ACHN (cell line): Measurements from ENCODE around the gene CTDSP2.
A peak's percentile ranks its signal among the peaks of the same experiment; 100 is the strongest.

ENCODE experiments used
- DNase-seq: peaks from one replicate; pipeline ENCODE4 v3.0.0-alpha.2; 2015
- in situ Hi-C: cut with HindIII; loops from 2 replicates; pipeline ENCODE4 v1.10.0; 2017; ENCODE audit warnings: low sequenced_read_pairs, low pct_ligation_motif_present, low pct_unique_long_range_greater_than_20kb

Gene CTDSP2

DNA sequence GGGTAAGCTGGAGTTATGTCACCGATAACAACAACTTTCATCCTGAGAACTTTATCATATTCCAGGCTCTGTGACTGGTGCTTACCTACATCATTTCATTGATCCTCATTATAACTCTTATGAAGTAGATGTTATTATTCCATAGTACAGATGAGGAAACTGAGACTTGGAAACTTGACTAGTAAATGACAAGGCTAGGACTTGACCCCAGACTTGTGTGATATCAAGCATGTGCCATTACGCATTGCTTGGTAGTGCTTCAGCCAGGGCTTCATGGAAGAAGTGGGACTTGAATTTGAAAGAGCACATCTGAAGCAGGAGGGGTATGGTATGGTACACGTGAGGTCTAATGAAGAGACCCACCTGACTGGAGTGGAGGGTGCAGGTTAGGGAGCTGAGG, 39.9 kb downstream of the CTDSP2 start:
- in situ Hi-C loops: no loop called here
- DNase-seq: no peak

DNA sequence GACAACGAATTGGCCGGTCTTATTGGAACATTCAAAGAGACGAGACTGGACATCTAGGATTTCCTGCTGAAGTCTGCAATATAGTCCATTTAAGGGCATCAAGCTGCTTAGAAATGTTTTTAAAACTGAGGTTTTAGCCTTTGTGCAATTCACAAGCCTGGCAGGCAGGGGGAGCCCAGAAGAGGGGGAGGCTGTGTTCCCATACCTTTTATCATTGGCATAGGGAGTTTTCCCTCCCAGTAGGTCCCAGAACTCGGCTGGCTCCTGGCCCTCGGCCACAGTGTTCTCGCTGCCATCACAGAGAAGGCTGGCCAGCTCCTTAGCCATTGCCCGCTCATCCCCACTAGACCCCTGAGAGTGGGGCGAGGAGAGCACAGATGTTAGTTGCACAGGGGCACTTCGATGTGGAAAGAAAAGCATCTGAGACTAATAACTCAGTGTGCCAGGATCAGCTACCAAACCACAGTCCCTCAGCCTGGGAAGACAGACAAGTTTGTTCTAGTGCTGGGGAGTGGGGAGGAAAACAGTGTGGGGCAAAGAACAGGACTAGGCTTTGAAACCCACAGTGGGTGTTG, 43.1 kb downstream of the CTDSP2 start:
- in situ Hi-C loops: no loop called here
- DNase-seq: peak; percentile 66

DNA sequence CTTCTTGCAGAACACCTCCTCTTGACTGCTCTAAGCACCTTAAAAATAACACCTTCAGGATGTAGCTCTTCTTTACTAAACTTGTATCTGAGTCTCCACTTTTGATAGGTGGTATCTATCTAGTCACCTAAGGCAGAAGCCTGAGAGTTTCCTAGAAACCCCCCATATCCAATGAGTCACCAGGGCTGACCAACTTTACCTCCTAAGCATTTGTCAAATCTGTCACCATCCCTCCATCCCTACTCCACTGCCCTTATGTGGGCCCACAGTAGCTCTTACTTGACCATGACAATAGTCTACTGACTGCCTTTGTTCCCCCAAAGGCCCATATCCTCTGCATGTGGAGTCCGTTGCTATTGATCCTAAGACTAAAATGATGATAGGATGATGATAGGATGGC, 43.9 kb downstream of the CTDSP2 start:
- in situ Hi-C loops: no loop called here
- DNase-seq: no peak

DNA sequence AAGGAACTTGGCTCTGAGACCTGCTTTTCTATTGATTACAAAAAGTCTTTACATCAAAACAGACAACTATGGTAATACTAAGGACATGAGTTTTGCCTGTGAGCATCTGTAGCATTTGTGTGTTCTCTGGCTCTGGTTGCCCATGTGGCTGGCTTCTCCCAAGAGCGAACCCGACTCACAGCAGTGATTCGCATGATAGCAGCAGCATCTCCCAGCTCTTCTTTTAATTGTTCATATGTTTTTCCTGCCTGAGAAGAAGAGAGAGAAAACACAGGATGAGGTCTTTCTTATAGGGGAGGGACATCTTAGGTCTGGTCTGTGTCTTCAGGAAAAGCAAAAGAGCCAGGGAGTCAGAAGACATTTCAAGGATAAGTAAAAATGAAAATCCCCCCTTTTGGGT, 45.6 kb downstream of the CTDSP2 start:
- no peak for DNase-seq
- in situ Hi-C loops: no loop called here

DNA sequence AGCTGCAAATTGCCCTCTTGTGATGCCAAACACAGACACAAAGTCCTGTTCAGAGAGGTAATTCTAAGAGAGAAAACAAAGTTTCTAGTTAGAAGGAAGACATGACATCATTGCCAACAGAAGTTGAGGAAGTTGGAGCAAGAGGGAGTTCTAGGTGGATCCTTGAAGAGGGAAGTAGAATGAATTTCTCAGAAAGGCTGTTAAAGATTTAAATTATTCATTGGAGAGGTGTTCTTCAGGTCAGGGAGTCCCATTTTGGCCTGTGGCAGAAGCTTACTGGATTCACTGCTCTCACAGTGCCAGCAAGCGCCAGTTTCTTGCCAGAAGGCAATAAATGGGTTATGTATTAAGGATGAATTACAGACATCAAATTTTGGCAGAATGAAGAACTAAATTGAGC, 48.6 kb downstream of the CTDSP2 start:
- DNase-seq: no peak
- in situ Hi-C loops: no loop called here

DNA sequence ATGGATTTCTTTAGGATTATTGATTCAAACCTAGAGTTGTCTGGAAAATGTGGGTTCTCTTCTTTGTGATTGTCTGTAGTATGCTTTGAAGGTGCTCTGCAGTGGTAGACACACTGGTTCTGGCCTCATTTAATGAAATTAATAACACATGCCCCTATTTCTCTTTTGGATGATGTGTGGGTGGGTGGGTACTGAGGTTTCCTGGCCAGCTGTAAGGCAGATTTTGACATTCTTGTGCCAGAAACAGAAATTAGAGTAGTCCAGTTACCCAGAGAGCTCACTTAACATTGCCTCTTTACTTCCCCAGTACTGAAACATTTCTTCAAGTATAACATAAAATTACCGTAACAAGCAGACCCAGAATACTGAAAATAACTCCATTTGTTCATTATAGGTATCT, 49.5 kb downstream of the CTDSP2 start:
- DNase-seq: no peak
- in situ Hi-C loops: no loop called here

DNA sequence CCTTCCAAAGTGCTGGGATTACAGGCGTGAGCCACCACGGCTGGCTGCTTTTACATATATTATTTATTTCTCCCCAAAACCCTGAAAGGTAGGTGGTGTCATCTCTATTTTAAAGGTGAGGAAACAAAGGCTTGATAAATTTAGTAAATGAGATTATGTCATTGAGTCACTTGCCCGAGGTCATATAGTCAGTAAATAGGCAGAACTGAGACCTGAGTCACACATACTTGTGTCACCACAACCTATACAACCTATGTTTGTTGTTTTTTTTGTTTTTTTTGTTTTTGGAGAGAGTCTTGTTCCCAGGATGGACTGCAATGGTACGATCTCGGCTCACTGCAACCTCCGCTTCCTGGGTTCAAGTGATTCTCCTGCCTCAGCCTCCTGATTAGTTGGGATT, 51.2 kb downstream of the CTDSP2 start:
- in situ Hi-C loops: no loop called here
- no peak for DNase-seq

DNA sequence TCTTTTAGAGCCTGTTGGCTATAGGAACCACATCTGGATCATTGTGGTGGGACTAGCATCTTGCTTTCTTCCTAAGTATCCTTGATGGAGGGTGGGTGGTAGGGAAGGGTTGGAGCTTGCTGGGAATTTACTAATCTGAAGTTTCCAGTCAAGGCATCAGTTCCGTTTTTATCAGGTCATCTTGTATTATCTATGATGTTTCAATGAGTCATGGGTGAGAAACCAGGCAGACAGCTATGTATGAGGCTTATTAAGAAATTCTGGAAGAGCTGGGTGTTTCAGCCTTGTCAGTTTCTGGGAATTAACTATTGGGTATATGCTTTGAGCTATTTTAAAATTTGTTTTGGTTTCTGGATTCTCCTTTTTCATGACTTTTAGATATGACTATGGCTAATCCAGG, 52.6 kb downstream of the CTDSP2 start:
- in situ Hi-C loops: no loop called here
- DNase-seq: no peak

DNA sequence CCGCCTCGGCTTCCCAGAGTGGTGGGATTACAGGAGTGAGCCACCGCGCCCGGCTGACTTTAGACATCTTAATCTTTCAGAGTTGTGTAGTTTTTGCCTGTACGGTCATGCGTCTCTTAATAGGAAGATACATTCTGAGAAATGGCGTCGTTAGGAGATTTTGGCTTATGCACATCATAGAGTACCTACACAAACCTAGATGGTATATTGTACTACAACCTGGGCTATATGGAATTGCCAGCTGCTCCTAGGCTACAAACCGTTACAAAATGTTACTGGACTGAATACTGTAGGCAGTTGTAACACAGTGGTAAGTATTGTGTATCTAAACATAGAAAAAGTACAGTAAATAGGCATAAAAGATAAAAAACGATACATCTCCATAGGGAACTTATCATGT, 62.7 kb downstream of the CTDSP2 start:
- in situ Hi-C loops: no loop called here
- DNase-seq: no peak

DNA sequence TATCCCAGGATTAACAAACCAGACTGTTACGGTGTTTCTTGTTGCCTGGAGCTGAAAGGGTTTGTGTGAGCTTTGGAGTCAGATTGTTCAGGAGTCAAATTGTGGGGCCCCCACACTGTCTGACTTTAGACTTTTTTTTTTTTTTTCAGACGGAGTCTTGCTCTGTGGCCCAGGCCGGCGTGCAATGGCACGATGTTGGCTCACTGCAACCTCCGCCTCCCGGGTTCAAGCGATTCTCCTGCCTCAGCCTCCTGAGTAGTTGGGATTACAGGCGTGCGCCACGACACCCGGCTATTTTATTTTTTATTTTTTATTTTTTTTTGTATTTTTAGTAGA, 63.1 kb downstream of the CTDSP2 start:
- DNase-seq: no peak
- in situ Hi-C loops: no loop called here

DNA sequence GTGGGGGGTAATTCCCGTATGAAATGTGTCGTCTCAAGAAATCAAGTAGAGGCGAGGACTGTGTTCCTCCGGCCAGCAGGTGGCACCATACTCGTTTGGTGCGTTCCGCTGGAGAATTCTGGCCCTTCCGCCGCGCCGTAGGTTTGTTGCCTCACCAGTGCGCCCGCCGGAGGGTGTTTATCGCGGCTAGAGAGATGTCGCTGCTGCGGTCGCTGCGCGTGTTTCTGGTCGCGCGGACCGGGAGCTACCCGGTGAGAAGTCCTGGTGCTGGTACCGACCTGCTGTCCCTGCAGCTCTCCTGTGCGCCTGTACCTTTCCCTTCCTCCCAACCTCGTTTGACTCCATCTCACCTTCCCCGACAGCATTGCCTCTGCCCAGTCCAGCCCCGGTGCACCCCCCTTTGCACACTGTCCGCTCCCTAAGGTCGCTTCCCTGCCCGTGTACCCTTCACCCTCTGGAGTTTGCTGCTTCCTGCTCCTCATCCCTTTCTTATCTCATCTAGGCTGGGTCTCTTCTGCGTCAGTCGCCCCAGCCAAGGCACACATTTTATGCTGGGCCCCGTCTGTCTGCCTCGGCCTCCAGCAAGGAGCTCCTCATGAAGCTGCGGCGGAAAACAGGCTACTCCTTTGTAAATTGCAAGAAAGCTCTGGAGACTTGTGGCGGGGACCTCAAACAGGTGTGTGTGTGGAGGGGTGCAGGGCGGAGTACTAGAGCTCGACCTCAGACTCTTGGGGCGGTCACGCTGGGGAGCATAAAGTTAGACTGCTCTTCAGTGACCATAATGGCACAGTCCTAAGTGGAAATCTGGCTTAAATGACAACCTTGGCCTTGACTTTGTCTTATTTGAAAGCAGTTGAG, 63.7 kb downstream of the CTDSP2 start, which contains the start of gene TSFM:
TSFM (plus strand) TSS at position 180 of the 858 bp plus-strand sequence; CDS start at position 195, 15 bp downstream.
- DNase-seq: peak; percentile 98
- in situ Hi-C loops: no loop called here

DNA sequence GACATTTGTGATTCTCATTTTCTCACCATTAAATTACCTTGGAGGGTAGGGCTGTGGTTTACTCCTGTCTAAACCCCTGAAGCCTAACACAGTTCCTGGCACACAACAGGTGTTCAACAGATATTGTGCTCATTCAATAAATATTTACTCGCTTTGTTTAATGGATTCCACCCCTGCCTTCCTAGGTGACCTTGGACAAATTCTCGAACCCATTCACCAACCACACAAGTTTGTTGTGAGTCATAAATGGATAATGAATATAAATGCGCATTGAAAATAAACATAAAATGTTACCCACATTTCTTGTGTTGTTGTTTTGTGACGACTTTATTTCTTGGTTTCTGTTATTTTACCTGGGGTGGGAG, 64.3 kb downstream of the CTDSP2 start:
- DNase-seq: no peak
- in situ Hi-C loops: no loop called here

DNA sequence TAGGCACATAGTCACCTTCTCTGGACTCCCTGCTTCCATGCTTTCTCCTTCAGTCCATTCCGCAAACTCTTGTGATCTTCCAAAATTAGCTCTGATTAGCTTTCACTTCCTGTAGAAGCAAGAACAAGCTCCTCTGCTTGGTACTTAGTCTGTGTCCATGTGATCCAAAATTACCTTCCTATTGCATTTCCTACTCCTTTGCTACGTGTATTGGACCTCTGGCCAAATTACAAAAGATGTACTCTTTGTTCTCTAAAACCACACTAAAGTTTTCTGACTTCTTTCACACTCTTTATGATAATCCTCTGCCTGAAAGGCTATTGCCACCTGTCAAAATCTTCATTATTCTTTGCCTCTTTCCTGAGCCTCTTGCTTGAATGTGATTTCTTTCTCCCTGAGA, 64.7 kb downstream of the CTDSP2 start:
- in situ Hi-C loops: no loop called here
- no peak for DNase-seq

DNA sequence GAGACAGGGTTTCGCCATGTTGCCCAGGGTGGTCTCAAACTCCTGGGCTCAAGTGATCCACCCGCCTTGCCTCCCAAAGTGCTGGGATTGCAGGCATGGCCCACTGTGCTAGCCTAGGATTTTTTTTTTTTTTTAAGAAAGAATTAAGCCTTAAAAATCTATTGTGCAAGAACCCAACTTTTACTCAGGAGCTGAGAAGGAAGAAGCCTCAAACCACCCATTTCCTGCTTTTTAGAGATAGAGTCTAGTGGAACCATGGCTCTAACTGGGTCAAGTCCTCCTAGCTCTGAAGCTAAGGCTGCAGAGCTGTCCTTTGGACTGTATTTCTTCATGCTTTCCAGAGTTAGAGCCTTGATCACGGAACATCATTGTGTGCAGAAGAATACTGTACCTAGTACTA, 65.3 kb downstream of the CTDSP2 start:
- DNase-seq: no peak
- in situ Hi-C loops: no loop called here

DNA sequence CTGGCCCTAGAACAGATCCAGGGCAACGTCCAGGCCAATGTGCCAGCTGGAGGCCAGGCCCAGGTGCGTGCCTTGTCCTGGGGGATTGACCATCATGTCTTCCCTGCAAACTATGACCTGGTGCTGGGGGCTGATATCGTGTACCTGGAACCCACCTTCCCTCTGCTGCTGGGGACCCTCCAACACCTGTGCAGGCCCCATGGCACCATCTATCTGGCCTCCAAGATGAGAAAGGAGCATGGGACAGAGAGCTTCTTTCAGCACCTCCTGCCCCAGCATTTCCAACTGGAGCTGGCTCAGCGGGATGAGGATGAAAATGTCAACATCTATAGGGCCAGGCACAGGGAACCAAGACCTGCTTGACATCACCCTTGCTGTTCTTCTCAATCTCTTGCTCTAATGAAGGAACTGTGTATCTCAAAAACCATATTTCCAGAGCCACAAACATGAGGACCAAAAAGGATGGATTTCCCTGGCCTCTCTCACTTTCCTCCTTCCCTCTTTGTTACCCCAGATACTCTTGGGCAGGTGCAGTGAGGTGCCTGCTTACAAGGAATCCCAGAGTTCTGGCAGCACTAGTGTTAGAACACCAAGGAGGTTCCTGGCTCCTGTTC, 66.1 kb downstream of the CTDSP2 start:
- DNase-seq: no peak
- in situ Hi-C loops: no loop called here

DNA sequence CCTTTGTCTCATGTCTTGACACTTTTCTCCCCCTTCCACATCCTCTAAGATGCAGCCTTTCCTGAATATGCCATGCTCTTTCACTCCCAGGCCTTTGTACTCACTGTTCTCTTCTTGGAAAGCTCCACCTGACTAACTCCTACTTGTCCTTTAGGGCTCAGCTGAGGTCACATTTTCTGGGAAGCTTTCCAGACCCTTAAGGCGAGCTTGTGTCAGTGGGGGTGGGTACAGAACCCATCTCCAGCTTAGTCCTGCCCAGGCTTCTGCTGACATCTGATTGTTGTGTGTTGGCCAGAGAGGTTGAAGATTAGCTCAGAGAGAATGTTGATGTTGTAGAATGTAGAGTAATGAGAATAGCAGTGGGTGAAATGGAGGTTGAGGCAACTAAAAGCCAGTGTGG, 66.8 kb downstream of the CTDSP2 start:
- in situ Hi-C loops: no loop called here
- no peak for DNase-seq

DNA sequence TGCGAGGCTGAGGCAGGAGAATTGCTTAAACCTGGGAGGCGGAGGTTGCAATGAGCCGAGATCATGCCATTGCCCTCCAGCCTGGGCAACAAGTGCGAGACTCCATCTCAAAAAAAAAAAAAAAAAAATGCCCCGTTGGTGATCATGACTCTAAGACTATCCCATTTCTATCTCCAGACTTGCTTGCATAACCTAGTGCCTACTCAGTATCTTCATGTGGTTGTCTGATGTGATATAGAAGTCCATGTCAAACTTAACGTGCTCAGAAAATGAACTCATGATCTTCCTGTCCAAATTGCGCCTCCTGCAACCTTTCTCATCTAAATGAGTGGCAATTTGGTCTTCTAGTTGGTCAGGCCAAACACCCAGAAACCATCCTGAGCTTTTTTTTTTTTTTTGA, 68.6 kb downstream of the CTDSP2 start:
- DNase-seq: no peak
- in situ Hi-C loops: no loop called here

DNA sequence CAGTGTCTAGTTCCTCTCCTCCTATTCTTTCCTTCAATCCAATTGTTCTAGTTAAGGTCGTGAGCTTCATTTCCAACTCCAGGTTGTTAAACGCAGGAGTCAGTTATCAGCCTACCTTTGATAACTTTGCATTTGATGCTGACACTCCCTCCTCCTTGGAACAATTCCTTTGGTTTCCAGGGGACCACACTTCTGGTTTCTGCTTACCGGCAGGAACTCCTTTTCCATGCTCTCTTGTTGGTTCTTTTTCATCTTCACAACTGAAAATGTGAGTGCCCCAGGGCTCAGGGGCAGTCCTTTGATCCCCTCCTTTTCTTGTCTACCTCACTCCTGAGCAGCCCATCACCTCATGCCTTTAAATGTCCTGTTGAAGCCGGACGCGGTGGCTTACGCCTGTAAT, 69.2 kb downstream of the CTDSP2 start:
- in situ Hi-C loops: no loop called here
- no peak for DNase-seq

DNA sequence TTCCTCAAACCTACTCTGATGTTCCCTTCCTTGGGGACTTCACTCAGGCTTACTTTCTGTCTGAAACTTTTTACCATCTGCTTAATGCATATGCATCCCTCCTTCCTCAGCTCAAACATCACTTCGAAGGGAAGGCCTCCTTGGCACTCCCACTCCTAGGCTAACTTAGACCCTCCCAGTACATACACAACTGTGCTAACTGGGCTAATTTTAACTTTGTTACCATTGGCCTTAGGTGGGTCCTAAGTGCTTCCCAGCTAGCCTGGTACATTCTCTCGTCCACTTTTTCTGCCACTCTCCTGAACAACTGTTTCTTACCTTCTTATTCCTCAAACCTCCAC, 70.3 kb downstream of the CTDSP2 start:
- in situ Hi-C loops: no loop called here
- DNase-seq: no peak

DNA sequence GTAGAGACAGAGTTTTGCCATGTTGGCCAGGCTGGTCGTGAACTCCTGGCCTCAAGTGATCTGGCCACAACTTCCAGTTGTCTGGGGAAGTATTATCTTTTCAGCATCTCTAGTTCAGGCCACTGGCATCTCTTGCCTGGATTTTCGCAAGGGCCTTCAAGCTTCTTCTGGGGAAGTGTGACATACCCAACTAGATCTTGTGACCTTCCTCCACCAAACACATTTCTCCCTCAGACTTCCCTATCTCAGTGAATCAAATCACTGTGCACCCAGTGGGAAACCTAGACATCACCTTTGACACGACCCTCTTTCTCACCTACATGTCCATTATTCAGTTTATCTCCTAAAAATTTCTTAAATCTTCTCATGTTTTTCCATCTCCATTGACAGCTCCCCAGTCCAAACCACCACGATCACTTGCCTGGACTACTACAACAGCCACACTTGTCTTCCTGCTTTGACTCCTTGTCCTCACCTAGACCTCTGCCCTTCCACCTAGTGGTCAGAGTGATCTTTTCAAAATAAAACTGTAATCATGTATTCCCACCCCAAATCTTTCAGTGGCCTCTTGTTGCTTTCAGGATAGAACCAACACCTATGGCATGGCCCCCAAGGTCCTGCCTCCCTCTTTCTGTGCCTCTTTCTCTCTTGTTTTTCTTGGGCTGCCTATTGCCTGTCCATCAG, 70.8 kb downstream of the CTDSP2 start:
- no peak for DNase-seq
- in situ Hi-C loops: no loop called here
